Jurkat, Clone E6-1 (cell line): ENCODE measurements around the gene ARHGEF1.
"Not testable (repeated sequence)": the region's sequence is repeated elsewhere in the genome, so short reads cannot be mapped to it uniquely, and the experiment has no call there.

Source experiments
- DNase-seq: peaks from one replicate; pipeline ENCODE4 v3.0.0-alpha.2; 2011; ENCODE audit warnings: low read depth, low spot score
- H3K4me3 ChIP-seq: 2 replicates; pipeline ENCODE4 v1.5.1; 2011; ENCODE audit warnings: mild to moderate bottlenecking, low read length, control low read depth, moderate library complexity

The ARHGEF1 gene

DNA sequence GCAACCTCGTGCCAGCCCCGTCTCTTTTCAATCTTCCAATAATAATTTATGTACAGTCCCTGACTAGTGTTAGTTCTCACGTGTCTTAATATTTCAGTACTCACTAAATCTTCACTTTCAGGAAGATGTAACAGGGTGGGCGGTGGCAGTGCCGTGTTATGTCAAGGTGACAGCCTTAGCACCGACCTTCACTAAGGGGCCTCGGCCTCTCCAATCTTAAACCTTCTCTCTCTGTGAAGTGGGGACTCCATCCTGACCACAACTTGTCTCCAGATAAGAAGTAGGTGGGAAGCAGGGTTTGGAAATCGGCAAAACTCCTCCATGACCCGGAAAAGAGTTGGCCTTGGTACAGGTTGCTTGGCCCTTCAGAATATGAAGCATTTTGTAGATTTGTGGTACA, 21.1 kb upstream of the ARHGEF1 start:
- peak overlapping the region; percentile 82 for H3K4me3 ChIP-seq

DNA sequence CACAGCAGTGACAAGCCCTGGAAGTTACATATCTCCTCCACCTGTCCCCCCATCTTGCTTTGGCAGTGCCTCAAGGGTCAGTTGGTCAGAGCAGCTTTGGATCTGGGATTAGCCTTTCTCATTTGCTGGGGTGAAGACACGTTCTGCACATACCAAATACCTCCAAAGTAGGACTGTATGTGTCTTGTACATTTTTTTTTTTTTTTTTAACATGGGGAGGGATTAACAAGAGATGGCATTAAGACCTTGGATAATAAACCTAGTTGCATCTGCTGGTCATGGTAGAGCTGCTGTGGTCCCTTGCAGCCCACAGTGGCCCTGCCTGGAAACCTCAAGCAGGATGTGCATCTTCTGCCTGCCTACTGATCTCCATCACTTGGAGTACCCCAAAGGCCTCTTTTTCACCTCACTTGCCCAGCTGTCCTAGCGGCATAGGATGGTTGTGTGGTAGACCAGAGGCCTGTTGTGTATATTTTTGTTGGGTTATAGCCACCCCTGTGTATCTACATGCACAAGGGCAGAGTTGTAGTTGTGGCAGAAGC, 20.5 kb upstream of the ARHGEF1 start:
- DNase-seq, result no peak
- no peak overlapping the region for H3K4me3 ChIP-seq

More for the DNA sequence above, 21.1 kb upstream of the ARHGEF1 start:
- no peak for DNase-seq

DNA sequence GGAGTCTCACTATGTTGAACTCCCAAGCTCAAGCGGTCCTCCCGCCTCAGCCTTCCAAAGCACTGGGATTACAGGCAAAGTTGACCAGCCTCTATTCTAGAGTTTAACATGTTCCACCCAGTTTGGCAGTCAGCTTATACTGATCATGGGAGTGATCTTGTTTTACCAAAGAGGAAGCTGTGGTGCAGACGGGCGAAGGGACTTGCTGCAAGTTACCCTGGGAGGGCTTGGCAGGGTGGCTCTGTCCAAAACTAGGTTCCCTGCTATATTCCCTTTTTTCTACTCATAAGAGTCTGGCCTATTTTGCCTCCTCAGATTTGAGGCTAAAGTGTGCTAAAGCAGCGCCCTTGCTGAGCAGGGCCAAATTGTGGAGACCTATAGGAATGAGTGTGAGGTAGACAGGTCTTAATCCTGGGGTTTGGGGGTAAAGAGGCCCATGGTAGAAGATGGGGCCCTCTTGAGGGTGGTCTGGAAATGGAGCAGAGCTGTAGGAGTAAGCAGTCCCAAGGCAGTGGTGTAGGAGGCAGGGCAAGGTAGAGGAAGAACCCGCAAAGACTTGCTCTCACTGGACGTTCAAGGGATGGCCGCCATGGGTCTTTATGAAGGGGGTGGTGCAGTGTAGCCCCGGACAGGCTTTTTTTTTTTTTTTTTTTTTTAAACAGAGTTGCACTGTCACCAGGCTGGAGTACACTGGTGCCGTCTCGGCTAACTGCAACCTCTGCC, 19.6 kb upstream of the ARHGEF1 start:
- no peak for DNase-seq
- H3K4me3 ChIP-seq, result no peak overlapping the region

DNA sequence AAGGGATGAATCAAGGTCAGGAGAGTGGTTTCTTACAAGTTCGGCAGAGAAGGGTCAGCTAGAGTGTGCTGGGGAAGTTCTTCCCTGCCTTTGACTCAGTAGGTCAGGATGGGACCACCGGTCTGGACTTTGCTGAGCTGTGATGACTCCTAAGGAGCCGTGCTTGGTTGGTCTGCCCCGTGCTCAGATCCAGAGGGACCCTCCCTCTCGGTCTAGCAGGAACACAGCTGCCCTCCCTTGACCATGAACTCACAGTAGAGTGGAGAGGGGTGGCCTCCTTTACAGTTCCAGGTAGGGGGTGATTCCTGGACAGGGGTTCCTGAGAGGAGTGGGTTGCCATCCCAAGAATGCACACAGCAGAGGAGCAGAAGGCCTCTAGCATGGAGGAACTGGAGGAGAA, 18.6 kb upstream of the ARHGEF1 start:
- no peak for DNase-seq
- no peak overlapping the region for H3K4me3 ChIP-seq

DNA sequence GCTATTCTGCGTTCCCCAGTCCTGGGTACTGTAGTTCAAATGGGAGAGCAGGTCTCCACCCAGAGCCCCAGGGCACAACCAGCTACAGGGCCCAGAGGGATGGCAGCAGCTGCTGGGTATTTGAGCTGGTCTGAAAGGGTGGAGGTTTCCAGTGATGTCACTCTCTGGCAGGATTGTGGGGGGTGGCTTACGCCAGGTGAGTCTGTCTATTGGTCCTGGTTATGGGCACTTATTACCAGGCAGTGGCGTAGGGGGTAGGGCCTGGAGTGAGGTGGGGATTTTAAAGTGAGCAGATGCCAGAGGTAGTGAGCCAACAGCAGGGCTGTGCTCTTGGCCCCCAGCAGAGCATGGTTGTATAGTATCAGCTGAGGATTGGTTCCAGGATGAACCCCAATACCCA, 16.7 kb upstream of the ARHGEF1 start:
- DNase-seq, result no peak

DNA sequence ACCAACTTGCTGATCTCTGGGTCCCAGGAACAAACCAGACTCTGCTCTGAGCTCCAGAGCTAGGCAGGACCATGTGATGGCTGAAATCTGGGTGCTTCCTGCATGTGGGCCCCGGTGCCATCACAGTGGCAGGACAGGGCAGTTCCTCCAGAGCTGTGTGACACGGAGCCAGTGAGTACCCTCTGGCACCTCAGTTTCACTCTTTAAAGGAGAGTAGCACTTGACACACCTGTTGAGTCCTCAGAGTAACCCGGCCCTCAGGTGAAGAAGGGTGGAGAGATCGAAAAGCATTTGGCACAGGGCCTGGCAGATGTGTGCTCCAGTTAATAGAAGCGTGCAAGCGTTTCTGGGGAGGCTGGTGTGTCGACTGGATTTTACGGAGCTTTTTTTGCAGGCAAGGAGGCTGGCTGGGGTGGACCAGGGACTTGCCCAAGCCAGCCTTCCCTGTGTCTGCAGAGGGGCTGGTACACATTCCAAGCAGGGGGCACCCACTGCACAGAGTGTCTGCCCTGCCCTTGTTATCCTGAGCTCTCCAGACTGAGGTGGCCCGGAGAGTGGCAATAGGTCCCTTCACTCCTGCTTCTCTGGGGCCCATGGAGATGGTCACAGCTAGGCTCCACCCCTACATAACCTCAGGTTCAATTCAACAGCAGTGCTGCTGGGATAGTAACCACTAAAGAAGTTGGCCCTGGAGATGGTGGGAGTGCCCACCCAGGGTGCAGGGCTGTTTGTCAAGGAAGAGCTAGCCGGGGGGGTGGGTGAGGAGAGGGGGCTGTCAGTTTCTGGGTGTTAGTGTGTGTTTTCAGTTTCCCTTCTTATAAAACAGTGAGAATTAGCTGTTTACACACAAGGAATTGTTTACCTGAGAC, 14.6 kb upstream of the ARHGEF1 start:
- no peak for DNase-seq
- no peak overlapping the region for H3K4me3 ChIP-seq

More for the DNA sequence above, 16.7 kb upstream of the ARHGEF1 start:
- no peak overlapping the region for H3K4me3 ChIP-seq

DNA sequence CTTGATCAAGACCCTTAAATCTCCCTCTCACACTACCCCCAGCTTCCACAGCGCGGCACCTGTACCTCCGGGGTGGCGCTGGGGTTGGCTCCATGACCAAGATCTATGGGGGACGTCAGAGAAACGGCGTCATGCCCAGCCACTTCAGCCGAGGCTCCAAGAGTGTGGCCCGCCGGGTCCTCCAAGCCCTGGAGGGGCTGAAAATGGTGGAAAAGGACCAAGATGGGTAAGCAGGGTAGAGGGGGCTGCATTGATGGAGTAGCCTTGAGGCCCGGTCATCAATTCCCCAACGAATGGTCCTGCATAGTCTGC, 14.0 kb upstream of the ARHGEF1 start:
- H3K4me3 ChIP-seq, result no peak overlapping the region
- DNase-seq, result no peak

DNA sequence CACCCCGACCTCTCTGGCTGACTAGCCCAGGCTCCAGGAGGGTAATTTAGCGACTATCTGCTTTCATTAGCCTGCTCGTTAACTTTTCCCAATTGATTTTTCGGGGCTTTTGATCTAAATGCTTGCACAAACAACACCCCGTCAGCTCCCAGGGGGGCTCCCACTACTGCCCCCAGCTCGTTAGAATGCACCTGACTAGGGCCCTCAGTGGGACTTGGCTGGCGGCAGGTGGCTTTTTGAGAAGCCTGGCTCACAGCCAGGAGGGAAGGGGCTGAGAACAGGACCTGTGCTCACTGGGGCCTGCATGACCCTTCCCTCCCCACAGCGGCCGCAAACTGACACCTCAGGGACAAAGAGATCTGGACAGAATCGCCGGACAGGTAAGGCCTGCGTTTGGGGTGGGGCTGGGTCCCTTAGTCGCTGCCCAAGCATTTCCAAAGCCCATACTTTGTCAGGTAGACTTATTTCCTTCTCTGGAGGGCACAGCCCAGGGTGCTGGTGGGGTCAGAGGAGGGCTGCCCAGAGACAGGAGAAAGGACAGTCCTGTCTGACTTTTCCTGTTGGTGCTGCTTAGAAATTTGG, 13.5 kb upstream of the ARHGEF1 start:
- DNase-seq, result no peak
- H3K4me3 ChIP-seq, result no peak overlapping the region

DNA sequence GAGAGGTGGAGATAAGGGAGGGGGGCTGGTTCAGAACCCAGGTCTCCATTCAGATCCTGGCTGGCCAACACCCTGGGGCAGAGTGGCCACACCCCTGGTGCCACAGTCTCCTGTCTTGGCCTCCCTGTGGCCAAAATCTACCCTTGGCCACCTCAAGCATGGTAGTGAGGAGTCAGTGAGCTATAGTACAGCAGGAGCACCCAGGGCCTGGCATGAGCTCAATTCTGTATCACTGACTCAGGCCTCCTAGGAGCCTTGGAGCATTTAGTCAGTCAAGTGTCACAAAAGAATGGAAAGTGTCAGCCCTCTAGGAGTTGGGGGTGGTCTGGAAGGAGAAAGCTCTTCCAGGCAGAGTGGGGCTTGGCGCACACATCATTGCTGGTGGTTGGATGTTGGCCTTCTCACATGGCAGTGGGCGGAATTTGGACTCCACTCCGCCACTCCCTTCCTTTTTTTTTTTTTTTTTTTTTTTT, 12.5 kb upstream of the ARHGEF1 start:
- no peak overlapping the region for H3K4me3 ChIP-seq
- no peak for DNase-seq

DNA sequence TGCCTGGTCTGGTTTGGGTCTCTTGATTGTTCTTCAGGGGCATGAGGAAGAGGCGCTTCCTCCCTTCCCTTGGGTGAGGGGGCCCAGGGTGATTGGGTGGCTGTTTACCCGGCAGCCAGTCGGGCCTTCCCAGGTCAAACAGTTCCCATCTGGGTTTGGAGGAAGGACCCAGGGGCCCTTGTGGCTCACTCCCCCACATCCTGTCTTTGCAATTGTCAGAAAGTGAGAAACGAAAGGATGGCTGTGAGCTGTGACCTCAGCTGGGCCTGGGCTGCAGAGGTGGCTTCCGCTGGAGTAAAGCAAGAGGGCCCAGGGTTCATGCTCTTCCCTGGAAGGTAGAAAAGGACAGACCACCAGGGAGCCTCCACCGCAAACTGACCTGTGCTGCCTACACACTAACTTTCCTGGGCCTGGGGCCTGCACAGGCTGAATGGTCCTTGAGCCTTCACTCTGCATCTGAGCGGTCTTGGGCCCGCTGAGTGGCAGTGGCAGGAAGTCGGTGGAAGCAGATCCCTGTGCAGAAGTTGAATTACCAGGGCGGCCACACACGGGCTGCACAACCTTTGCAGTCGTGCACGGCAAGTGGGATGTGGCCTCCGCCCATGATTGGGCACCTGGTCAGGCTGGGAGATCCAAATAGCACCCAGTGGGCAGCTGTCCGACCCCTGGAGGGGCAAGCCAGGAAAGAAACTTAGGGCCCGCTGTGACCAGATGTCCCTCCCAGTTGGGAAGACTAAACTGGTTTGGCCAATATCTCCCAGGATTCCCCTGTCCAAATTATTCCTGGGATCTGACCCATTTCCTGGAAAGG, 11.2 kb upstream of the ARHGEF1 start:
- peak; percentile 89 for DNase-seq
- no peak overlapping the region; the same call in 1 of the 2 replicates for H3K4me3 ChIP-seq

DNA sequence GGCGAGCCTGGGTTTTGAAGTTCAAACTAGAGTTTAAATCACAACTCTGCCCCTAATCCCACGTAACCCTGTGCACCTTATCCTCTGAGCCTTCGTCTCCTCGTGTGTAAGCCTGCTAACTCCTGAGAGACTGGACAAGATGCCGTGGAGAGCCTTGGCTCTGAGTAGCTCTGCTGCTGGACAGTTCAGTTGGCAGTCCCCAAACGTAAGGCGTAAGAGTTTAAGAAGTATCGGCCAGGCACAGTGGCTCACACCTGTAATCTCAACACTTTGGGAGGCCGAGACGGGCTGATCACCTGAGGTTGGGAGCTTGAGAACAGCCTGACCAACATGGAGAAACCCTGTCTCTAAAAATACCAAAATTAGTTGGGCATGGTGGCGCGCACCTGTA, 10.6 kb upstream of the ARHGEF1 start:
- H3K4me3 ChIP-seq, result no peak overlapping the region
- DNase-seq, result no peak

DNA sequence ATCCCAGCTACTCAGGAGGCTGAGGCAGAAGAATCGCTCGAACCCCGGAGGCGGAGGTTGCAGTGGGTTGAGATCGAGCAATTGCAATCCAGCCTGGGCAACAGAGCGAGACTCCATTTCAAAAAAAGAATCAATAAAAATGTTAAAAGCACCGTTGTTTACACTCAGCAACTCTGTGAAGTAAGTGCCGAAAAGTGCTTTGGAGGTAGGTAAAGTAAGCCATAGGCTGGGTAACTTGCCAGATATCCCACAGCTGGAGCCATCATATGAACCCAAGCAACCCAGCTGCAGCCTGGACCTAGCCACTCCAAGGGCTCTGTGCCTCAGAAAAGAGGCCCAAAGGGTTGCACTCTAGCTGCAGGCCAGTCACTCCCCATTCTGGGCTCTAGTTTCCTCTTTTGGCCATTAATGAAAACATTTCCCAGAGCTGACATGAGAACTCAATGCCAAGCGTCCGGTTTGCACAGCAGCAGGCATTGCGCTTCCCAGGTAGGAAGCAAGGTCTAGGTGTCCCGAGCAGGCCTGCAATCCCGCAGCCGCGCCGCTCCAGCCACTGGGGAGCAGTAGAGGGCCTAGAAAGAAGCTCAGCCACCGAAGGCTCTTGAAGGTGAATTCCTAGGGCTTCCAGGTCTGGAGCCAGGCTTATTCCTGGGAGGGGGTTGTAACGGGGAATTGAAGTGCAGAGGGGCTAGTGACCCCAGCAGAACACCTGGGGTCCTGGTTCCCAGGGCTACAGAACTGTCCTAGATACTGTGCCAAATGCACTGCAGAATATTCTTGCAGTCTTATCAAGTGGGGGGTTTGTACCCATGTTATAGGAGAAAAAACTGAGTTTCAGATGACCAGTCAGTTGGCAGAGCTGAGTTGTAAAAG, 10.0 kb upstream of the ARHGEF1 start:
- DNase-seq, result no peak
- H3K4me3 ChIP-seq, result no peak overlapping the region

DNA sequence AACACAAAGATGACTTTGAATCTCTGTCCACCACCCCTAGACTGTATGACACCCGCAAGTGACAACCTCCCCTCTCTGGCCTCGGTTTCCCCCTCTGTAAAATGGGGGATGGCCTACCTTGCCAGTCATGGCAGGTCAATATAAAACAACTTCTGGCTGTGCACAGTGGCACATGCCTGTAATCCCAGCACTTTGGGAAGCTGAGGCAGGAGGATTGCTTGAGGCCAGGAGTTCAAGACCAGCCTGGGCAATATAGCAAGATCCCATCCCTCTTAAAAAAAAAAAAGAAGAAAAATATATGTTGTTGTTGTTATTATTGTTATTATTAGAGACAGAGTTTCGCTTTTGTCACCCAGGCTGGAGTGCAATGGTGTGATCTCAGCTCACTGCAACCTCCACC, 7.0 kb upstream of the ARHGEF1 start:
- DNase-seq, H3K4me3 ChIP-seq: not testable (repeated sequence)

DNA sequence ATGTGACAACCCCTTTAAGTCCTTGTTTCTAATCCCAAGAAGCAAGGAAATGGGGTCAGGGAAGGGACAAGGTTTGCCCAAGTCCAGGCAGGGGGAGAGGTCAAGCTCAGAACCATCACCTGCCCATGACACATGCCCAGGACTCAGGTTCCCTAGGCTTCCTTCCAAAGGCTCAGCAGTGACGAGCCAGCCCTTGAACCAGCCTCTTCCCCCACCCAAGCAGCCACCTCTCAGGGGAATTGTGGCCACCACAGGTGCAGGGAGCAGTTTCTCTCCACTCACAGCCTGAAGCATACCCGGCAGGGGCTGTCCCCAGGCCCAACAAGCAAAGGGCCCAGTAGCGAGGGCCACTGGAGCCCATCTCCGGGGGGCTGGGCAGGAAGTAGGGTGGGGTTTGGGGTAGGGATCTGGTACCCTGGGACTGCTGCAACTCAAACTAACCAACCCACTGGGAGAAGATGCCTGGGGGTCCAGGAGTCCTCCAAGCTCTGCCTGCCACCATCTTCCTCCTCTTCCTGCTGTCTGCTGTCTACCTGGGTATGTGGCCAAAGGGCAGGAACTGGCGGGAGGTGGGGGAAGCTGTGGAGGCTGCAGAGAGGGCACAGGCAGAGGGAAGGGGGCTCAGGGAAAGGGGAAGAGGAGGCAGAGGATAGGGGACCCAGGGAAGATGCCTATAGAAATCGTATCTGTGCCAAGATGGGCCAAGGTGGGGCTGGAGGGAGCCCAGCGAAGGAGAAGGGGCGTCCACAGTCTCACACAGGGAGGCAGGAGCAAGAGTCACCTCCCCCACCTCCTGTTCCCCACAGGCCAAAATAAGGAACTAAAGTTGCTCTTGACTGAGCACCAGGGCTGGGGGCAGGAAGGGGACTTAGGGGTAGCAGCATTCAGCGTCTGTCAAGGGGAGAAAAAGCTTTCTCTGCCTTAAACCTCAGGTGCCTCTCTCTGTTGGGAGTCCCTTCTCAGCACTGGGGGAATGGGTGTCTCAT, 5.8 kb upstream of the ARHGEF1 start, which contains the start of gene CD79A:
Gene CD79A, plus strand, starts transcription at position 433 of the 986 bp plus-strand sequence. Its CDS starts 26 bp downstream, at position 459.
- peak within 1 kb of the TSS; percentile 46 for H3K4me3 ChIP-seq
- peak; percentile 75 for DNase-seq

DNA sequence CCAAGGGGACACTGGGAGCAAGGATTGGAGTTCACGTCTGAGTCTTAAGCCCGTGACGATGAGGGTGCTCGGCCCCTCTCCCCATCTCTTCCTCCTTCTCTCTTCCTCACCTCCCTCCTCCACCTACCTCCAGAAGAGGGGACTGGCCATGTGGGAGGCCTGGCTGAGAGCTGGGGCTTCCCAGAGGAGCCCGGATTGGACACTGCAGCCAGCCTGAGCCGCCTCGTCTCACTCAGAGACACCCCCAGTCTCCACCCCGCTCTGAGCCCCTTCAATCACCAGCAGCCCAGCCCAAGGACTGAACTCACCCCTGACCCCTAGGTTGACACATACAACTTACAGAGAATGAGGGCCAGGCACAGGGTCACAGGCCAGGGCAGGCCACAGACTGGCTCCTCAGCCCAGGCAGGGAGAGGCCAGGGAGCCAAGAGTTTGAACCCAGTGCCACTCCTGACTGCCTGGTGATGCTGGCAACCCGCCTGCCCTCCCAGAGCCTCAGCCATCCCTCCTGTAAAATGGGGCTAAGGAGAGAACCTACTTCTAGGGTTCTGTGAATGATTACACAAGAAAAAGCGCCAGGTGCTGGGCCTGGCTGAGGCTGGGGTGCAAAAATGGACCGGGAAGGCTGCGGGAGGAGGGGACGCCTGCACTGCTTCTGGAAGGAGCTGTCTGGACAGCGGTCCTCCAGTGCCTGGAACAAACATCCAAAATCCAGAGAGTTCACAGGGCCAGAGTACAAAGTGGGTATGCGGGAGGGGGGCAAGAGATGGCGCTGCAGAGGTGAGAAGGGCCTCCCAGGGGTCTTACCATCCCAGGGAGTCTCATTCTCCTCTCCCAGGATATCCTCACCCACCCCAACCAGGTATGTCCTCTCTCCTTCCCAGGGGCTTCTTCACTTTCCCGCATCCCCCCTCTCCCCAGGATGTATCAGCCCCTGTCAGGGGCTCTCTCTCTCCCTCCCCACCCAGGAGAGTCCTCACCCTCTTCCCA, 4.8 kb upstream of the ARHGEF1 start:
- peak overlapping the region; percentile 46; the same call in 1 of the 2 replicates for H3K4me3 ChIP-seq
- no peak for DNase-seq

DNA sequence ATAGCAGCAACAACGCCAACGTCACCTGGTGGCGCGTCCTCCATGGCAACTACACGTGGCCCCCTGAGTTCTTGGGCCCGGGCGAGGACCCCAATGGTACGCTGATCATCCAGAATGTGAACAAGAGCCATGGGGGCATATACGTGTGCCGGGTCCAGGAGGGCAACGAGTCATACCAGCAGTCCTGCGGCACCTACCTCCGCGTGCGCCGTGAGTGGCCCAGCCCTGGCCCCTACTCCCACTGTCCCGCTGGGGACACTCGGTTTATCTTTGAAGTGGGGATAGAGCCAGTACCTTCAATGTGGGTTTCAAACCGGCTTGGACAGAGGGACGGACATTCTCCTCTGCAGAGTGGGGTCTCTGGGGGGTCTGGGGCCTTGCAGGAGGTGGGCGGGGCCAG, 3.9 kb upstream of the ARHGEF1 start:
- no peak overlapping the region for H3K4me3 ChIP-seq
- DNase-seq, result no peak
